SK-N-SH (cell line): ENCODE results near the gene PTPRN. TPM values are rescaled to one million over a fixed set of nuclear protein-coding genes. Genes with fewer than 3 reads are reported as not detected.
A peak's percentile ranks its signal among the peaks of the same experiment; 100 is the strongest.

Source experiments
- CTCF ChIA-PET: fragments of 300-600, 350-600 bp; formaldehyde crosslinking; extraction: SDS; loops from one replicate; lab custom pipeline; 2021; lab: Yijun Ruan, JAX
- POLR2A ChIA-PET: fragments of 350-600 bp; sonication (Branson Sonifier 250); formaldehyde crosslinking; extraction: SDS; loops from one replicate; lab custom pipeline; 2020; ENCODE audit warnings: antibody characterized with exemption, inconsistent platforms; lab: Yijun Ruan, JAX
- DNase-seq: peaks from one replicate; pipeline ENCODE4 v3.0.0; 2012
- H2AFZ ChIP-seq: fragments of 200-600 bp; sonication (generic); 2 replicates; pipeline ENCODE4 v1.8.1; 2016; ENCODE audit warnings: antibody characterized with exemption, mild to moderate bottlenecking, low read depth
- H3F3A ChIP-seq: fragments of 200-600 bp; sonication (generic); replicated peaks from 2 replicates; pipeline ENCODE3; 2016; ENCODE audit warnings: antibody characterized with exemption, mild to moderate bottlenecking; ENCODE audit not compliant: insufficient read depth
- H3K27ac ChIP-seq, 2 experiments: fragments of 200-500 bp in 1 of 2; fragments of 200-600 bp in 1 of 2; sonication (Bioruptor generic) in 1 of 2; sonication (generic), shearing (Covaris generic) in 1 of 2; 2 replicates each; pipeline versions ENCODE4 v1.5.1 to v1.6.1; 2014 to 2016; ENCODE audit warnings: low read depth in 2 of 2, inconsistent platforms in 1 of 2, low read length in 1 of 2, mild to moderate bottlenecking in 1 of 2, mixed read lengths in 1 of 2
- H3K27me3 ChIP-seq: fragments of 200-600 bp; sonication (generic), shearing (Covaris generic); 2 replicates; pipeline ENCODE4 v1.6.1; 2016; ENCODE audit warnings: mixed run types; ENCODE audit not compliant: insufficient read depth
- H3K36me3 ChIP-seq, 2 experiments: fragments of 200-500 bp in 1 of 2; fragments of 200-600 bp in 1 of 2; sonication (Bioruptor generic) in 1 of 2; sonication (generic) in 1 of 2; replicated peaks in 1 of 2; 2 replicates each; pipeline versions ENCODE3 to v1.5.1; 2014 to 2016; ENCODE audit warnings: low read length in 1 of 2, mild to moderate bottlenecking in 1 of 2; ENCODE audit not compliant: insufficient read depth in 2 of 2, control insufficient read depth in 1 of 2
- H3K4me1 ChIP-seq, 2 experiments: fragments of 200-500 bp in 1 of 2; fragments of 200-600 bp in 1 of 2; sonication (Bioruptor generic) in 1 of 2; sonication (generic), shearing (Covaris generic) in 1 of 2; 2 replicates each; pipeline versions ENCODE4 v1.5.1 to v1.6.1; 2014 to 2016; ENCODE audit warnings: low read depth in 1 of 2, low read length in 1 of 2, mixed run types in 1 of 2; ENCODE audit not compliant: insufficient read depth in 2 of 2, control insufficient read depth in 1 of 2
- H3K4me2 ChIP-seq: fragments of 200-600 bp; sonication (generic), shearing (Covaris generic); 2 replicates; pipeline ENCODE4 v1.6.1; 2017; ENCODE audit warnings: mixed run types
- H3K4me3 ChIP-seq, 2 experiments: fragments of 200-500 bp in 1 of 2; fragments of 200-600 bp in 1 of 2; sonication (Bioruptor generic) in 1 of 2; sonication (generic), shearing (Covaris generic) in 1 of 2; 2 replicates each; pipeline versions ENCODE4 v1.5.1 to v1.8.1; 2014 to 2016; ENCODE audit warnings: low read depth in 2 of 2, inconsistent platforms in 1 of 2, low read length in 1 of 2, mild to moderate bottlenecking in 1 of 2, mixed read lengths in 1 of 2, moderate library complexity in 1 of 2
- H3K79me2 ChIP-seq: fragments of 200-600 bp; sonication (generic); 2 replicates; pipeline ENCODE4 v1.8.1; 2017; ENCODE audit warnings: mild to moderate bottlenecking; ENCODE audit not compliant: insufficient read depth
- H3K9ac ChIP-seq: fragments of 200-600 bp; sonication (generic); 2 replicates; pipeline ENCODE4 v1.6.1; 2017; ENCODE audit warnings: mixed run types
- H3K9me2 ChIP-seq: fragments of 200-600 bp; sonication (generic); 2 replicates; pipeline ENCODE4 v1.6.1; 2017; ENCODE audit warnings: mixed run types
- H3K9me3 ChIP-seq: fragments of 200-600 bp; sonication (generic); 2 replicates; pipeline ENCODE4 v1.6.1; 2017; ENCODE audit warnings: mixed run types, mild to moderate bottlenecking, moderate library complexity
- H4K20me1 ChIP-seq: fragments of 200-600 bp; sonication (generic); 2 replicates; pipeline ENCODE4 v1.6.1; 2017; ENCODE audit warnings: mild to moderate bottlenecking, mixed run types; ENCODE audit not compliant: insufficient read depth
- CHD2 ChIP-seq: fragments of 150-350 bp; IDR thresholded peaks from 2 replicates; pipeline ENCODE4 v1.6.1; 2018; ENCODE audit warnings: low read length; ENCODE audit not compliant: partially characterized antibody
- CTCF ChIP-seq: fragments of 200-600 bp; sonication (generic); IDR thresholded peaks from 2 replicates; pipeline ENCODE4 v1.6.1; 2017; ENCODE audit warnings: antibody characterized with exemption, mild to moderate bottlenecking, moderate library complexity
- EP300 ChIP-seq, 2 experiments: IDR thresholded peaks; 2 replicates each; pipeline versions ENCODE4 v1.4.0 to v1.6.1; 2012; ENCODE audit warnings: borderline replicate concordance in 1 of 2, low read depth in 1 of 2, low read length in 1 of 2
- EZH2phosphoT487 ChIP-seq: fragments of 200-600 bp; sonication (generic); IDR thresholded peaks from 2 replicates; pipeline ENCODE4 v1.6.1; 2017; ENCODE audit warnings: low read depth, mixed run types, mild to moderate bottlenecking, antibody characterized with exemption, moderate library complexity, borderline replicate concordance
- FOSL2 ChIP-seq: IDR thresholded peaks from 2 replicates; pipeline ENCODE4 v1.4.0; 2012; ENCODE audit warnings: low read depth, mild to moderate bottlenecking, moderate library complexity, borderline replicate concordance
- FOXJ3 ChIP-seq: sonication (generic); formaldehyde crosslinking; IDR thresholded peaks from 2 replicates; pipeline ENCODE4 v1.5.1; 2020; ENCODE audit warnings: mild to moderate bottlenecking, missing genetic modification reagents
- FOXM1 ChIP-seq: IDR thresholded peaks from 2 replicates; pipeline ENCODE4 v1.4.0; 2012; ENCODE audit warnings: low read depth, mild to moderate bottlenecking
- GABPA ChIP-seq: IDR thresholded peaks from 2 replicates; pipeline ENCODE4 v1.4.0; 2012; ENCODE audit warnings: low read depth, mild to moderate bottlenecking
- GATA2 ChIP-seq: sonication (generic); formaldehyde crosslinking; IDR thresholded peaks from 2 replicates; pipeline ENCODE4 v1.5.0; 2020; ENCODE audit warnings: mild to moderate bottlenecking, missing genetic modification reagents
- IRF3 ChIP-seq: fragments of 150-350 bp; IDR thresholded peaks from 2 replicates; pipeline ENCODE4 v1.6.1; 2016; ENCODE audit warnings: mild to moderate bottlenecking, low read depth, low read length
- JUND ChIP-seq: IDR thresholded peaks from 2 replicates; pipeline ENCODE4 v1.4.0; 2012
- MAX ChIP-seq: IDR thresholded peaks from 2 replicates; pipeline ENCODE4 v1.4.0; 2012; ENCODE audit warnings: low read depth
- MXI1 ChIP-seq: IDR thresholded peaks from 2 replicates; pipeline ENCODE4 v1.6.1; 2012; ENCODE audit warnings: mild to moderate bottlenecking, low read depth, low read length, improper control_type of control experiment
- NFIC ChIP-seq: IDR thresholded peaks from 2 replicates; pipeline ENCODE4 v1.4.0; 2012; ENCODE audit warnings: borderline replicate concordance
- NRF1 ChIP-seq: IDR thresholded peaks from 2 replicates; pipeline ENCODE4 v1.6.1; 2012; ENCODE audit warnings: low read depth, mild to moderate bottlenecking, low read length
- PBX3 ChIP-seq: IDR thresholded peaks from 2 replicates; pipeline ENCODE4; 2012
- RFX5 ChIP-seq: IDR thresholded peaks from 2 replicates; pipeline ENCODE4 v1.6.1; 2012; ENCODE audit warnings: mild to moderate bottlenecking, improper control_type of control experiment, low read length
- SMC3 ChIP-seq: IDR thresholded peaks from 2 replicates; pipeline ENCODE4 v1.6.1; 2012; ENCODE audit warnings: low read depth, low read length, improper control_type of control experiment
- TCF12 ChIP-seq: IDR thresholded peaks from 2 replicates; pipeline ENCODE4 v1.4.0; 2012
- USF2 ChIP-seq: fragments of 150-350 bp; IDR thresholded peaks from 2 replicates; pipeline ENCODE4 v1.6.1; 2017; ENCODE audit warnings: antibody characterized with exemption, low read length, low read depth, borderline replicate concordance
- YY1 ChIP-seq: IDR thresholded peaks from 2 replicates; pipeline ENCODE4 v1.4.0; 2012; ENCODE audit warnings: low read depth, mild to moderate bottlenecking
- WGBS: methylation state at CpG from one replicate; pipeline ENCODE4 v1.1.6; 2017; ENCODE audit warnings: low lambda C conversion rate; 5-methylcytosine and 5-hydroxymethylcytosine counted together
- polyA plus RNA-seq, 3 experiments: library from polyadenylated mRNA; depleted of rRNA; stranded (reverse); fragments of >200 nt; gene quantifications; 2 replicates each; pipeline ENCODE4 v1.2.3, GENCODE V29; 2012

The PTPRN gene
- polyA plus RNA-seq, 1 of the 3 experiments (the other 2 are of a cell fraction): 9.5 TPM

- no peak overlapping the region for H3K27ac ChIP-seq
- no peaks in the 10 kb centered on the region for H3K36me3 ChIP-seq
- H3K4me2 ChIP-seq: no peak overlapping the region
- no peaks in the 10 kb centered on the region for H4K20me1 ChIP-seq
- TF ChIP-seq SMC3 (no peak), FOXJ3 (CRISPR knock-in tag) (no peak), RFX5 (no peak), GATA2 (CRISPR knock-in tag) (no peak), FOSL2 (no peak), TCF12 (no peak), MXI1 (no peak), IRF3 (no peak)
- CTCF ChIA-PET: interaction anchor here (0.7 to 6.7 kb wide), 37 partner anchors 9 to 261 kb away, joined by 3 to 72 read pairs (median 5); partner anchors contain the start of genes ABCB6, CNPPD1, DNAJB2 and DNPEP
- no peaks in the 10 kb centered on the region for H3K27me3 ChIP-seq
- no peaks in the 10 kb centered on the region for H3K79me2 ChIP-seq
- H2AFZ ChIP-seq: no peak overlapping the region
- peaks cover 0 to 7% of the 10 kb centered on the region in 2 experiments; a peak in 1 of 4 replicates for H3K4me1 ChIP-seq
- H3K9me3 ChIP-seq: no peaks in the 10 kb centered on the region
- no peak for DNase-seq
- 94% methylated on average over 3 of the region's 6 CpGs for WGBS
- H3K9ac ChIP-seq: no peak overlapping the region
- H3K9me2 ChIP-seq: no peaks in the 10 kb centered on the region
- H3K4me3 ChIP-seq: no peak overlapping the region
- no peaks in the 10 kb centered on the region for H3F3A ChIP-seq
- POLR2A ChIA-PET: interaction anchor here (0.8 to 1.9 kb wide), 3 partner anchors 9 to 123 kb away, joined by 3 to 4 read pairs (median 4); partner anchors contain the start of gene CNPPD1
Observed at GRCh38 chr2:219299372-219299760, 9.8 kb downstream of the PTPRN start.

- H3K4me3 ChIP-seq: peak overlapping the region in 1 of 2 experiments; percentile 5; a peak in 1 of 4 replicates
- H3K9me3 ChIP-seq: no peaks in the 10 kb centered on the region
- 69% methylated on average over 3 of the region's 15 CpGs for WGBS
- ChIA-PET CTCF (interaction anchor here (0.7 to 6.7 kb wide), 38 partner anchors 9 to 262 kb away, joined by 3 to 72 read pairs (median 5); partner anchors contain the start of genes ABCB6, ANKZF1, ATG9A and CNPPD1), POLR2A (interaction anchor here (0.8 to 1.9 kb wide), 2 partner anchors 11 to 122 kb away, joined by 4 read pairs; partner anchors contain the start of gene CNPPD1)
- no peaks in the 10 kb centered on the region for H3K36me3 ChIP-seq
- no peaks in the 10 kb centered on the region for H3K9me2 ChIP-seq
- H3F3A ChIP-seq: no peaks in the 10 kb centered on the region
- DNase-seq: peak; percentile 93
- no peaks in the 10 kb centered on the region for H3K27me3 ChIP-seq
- no peak overlapping the region for H3K27ac ChIP-seq
- no peak overlapping the region for H2AFZ ChIP-seq
- no peak overlapping the region for H3K9ac ChIP-seq
- H4K20me1 ChIP-seq: no peaks in the 10 kb centered on the region
- H3K4me2 ChIP-seq: no peak overlapping the region
- H3K4me1 ChIP-seq: peaks cover 0 to 7% of the 10 kb centered on the region in 2 experiments; a peak in 1 of 4 replicates
- H3K79me2 ChIP-seq: no peaks in the 10 kb centered on the region
- TF ChIP-seq PBX3 (no peak), JUND (no peak), CTCF (peak; percentile 92), FOSL2 (no peak), MAX (no peak), FOXJ3 (CRISPR knock-in tag) (no peak), NRF1 (no peak), EZH2phosphoT487 (no peak), YY1 (no peak), GABPA (no peak), NFIC (no peak), FOXM1 (no peak), SMC3 (peak; percentile 86), USF2 (no peak), EP300 (IDR thresholded peaks at IDR 0.05; ENCODE audit: borderline replicate concordance in 1 of 2, low read depth in 1 of 2, low read length in 1 of 2) (no peak), CHD2 (peak; percentile 23), IRF3 (no peak)
Observed at GRCh38 chr2:219298759-219299371, 10.3 kb downstream of the PTPRN start.
